PC-3 (cell line): ENCODE results near the gene ARRB1.

Experiments
- EZH2 ChIP-seq: fragments of 300-600 bp; sonication (generic); IDR thresholded peaks from one replicate; pipeline ENCODE4 v1.6.1; 2017; ENCODE audit warnings: antibody characterized with exemption, mild to moderate bottlenecking, low read length; ENCODE audit not compliant: unreplicated experiment
- EZH2phosphoT487 ChIP-seq: fragments of 300-600 bp; sonication (generic); IDR thresholded peaks from 2 replicates; pipeline ENCODE4 v1.6.1; 2018; ENCODE audit warnings: mild to moderate bottlenecking, antibody characterized with exemption, low read length, borderline replicate concordance
- TF ChIP-seq, protein P1 (sequence below): fragments of 300-600 bp; sonication (generic); conservative IDR thresholded peaks from 2 replicates; pipeline ENCODE4 v1.5.1; 2017; ENCODE audit warnings: antibody characterized with exemption, low read depth, mild to moderate bottlenecking, low read length

DNA sequence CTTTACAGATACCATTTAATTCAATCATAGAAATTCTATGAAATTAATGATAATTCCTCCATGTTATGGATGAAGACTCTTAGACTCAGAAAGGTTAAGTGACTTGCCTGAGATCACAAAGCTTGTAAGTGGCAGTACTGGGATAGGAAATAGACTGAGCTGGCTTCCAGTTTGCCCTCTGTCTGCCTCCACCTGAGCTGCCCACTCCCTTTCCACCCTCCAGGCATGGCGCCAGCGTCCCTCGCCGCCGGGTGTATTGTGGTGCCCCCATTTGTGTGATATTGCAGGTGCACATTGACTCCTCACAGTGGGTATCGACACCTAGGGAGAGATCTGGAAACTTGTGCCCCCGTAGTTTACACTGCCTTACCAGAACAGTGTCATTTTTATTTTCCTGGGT is 38.5 kb upstream of the ARRB1 start:
- TF ChIP-seq, protein P1, sequence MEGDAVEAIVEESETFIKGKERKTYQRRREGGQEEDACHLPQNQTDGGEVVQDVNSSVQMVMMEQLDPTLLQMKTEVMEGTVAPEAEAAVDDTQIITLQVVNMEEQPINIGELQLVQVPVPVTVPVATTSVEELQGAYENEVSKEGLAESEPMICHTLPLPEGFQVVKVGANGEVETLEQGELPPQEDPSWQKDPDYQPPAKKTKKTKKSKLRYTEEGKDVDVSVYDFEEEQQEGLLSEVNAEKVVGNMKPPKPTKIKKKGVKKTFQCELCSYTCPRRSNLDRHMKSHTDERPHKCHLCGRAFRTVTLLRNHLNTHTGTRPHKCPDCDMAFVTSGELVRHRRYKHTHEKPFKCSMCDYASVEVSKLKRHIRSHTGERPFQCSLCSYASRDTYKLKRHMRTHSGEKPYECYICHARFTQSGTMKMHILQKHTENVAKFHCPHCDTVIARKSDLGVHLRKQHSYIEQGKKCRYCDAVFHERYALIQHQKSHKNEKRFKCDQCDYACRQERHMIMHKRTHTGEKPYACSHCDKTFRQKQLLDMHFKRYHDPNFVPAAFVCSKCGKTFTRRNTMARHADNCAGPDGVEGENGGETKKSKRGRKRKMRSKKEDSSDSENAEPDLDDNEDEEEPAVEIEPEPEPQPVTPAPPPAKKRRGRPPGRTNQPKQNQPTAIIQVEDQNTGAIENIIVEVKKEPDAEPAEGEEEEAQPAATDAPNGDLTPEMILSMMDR = no peak
- TF ChIP-seq EZH2 = no peak
- no peak for TF ChIP-seq EZH2phosphoT487
